ENCODE results near the gene HEXIM2.

DNA sequence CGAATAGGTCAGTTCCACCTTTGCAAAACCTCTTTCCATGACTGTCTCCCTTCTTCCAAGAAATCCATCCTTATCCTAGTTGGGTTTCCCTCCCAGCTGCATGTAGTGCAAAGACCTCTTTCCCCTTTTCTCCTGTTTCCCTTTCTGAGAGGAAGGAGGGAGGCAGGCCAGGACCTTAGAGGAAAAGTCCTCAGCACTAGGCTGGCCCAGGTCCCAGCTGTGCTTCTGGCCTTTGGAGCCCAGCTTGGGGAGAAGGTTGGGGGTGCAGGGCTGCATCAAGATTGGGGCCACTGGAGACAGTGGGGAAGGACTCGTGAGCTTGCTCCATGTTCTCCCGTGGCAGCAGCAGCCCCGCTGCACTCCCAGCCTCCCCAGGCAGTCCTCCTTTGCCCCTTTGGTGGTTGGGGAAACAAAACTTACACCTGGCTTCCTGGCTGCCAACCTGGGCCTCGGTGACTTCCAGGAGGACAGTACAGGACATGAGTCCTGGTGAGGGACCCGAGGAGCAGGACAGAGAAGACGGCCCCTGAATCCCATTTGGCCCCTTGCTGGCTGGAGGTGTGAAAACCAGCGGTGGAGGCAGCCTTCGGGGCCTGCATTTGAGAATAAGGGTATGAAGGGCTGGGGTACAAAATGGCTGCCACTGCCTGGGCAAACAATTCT, 481 bp downstream of the HEXIM2 start:
- no peak for TF ChIP-seq MXI1 (IDR thresholded peaks at IDR 0.05; ENCODE audit: low read depth, low read length)
- no peak for TF ChIP-seq TCF12 (IDR thresholded peaks at IDR 0.05)
- TF ChIP-seq, protein P1, sequence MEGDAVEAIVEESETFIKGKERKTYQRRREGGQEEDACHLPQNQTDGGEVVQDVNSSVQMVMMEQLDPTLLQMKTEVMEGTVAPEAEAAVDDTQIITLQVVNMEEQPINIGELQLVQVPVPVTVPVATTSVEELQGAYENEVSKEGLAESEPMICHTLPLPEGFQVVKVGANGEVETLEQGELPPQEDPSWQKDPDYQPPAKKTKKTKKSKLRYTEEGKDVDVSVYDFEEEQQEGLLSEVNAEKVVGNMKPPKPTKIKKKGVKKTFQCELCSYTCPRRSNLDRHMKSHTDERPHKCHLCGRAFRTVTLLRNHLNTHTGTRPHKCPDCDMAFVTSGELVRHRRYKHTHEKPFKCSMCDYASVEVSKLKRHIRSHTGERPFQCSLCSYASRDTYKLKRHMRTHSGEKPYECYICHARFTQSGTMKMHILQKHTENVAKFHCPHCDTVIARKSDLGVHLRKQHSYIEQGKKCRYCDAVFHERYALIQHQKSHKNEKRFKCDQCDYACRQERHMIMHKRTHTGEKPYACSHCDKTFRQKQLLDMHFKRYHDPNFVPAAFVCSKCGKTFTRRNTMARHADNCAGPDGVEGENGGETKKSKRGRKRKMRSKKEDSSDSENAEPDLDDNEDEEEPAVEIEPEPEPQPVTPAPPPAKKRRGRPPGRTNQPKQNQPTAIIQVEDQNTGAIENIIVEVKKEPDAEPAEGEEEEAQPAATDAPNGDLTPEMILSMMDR (IDR thresholded peaks at IDR 0.05), result no peak
- TF ChIP-seq, protein P2, sequence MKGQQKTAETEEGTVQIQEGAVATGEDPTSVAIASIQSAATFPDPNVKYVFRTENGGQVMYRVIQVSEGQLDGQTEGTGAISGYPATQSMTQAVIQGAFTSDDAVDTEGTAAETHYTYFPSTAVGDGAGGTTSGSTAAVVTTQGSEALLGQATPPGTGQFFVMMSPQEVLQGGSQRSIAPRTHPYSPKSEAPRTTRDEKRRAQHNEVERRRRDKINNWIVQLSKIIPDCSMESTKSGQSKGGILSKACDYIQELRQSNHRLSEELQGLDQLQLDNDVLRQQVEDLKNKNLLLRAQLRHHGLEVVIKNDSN (IDR thresholded peaks at IDR 0.05; ENCODE audit: borderline replicate concordance, low read depth), result no peak
- TF ChIP-seq TAF1 (IDR thresholded peaks at IDR 0.05; ENCODE audit: borderline replicate concordance, low read depth, low read length), result no peak
